Vagina (tissue), 2 donors: ENCODE results near the gene SLC6A6.

ENCODE experiments used
- POLR2A ChIP-seq, 2 donors: fragments of 450-650 bp; IDR thresholded peaks; one replicate each; pipeline ENCODE4 v1.6.1; 2017; ENCODE audit warnings: antibody characterized with exemption in 2 of 2, mild to moderate bottlenecking in 2 of 2, moderate library complexity in 2 of 2
- TF ChIP-seq, protein P1 (sequence below), 3 experiments: fragments of 450-650 bp in 2 of 3; fragments of 200-600 bp in 1 of 3; sonication (generic) in 1 of 3; IDR thresholded peaks; one replicate each; pipeline ENCODE4 v1.5.1; 2017 to 2019; ENCODE audit warnings: antibody characterized with exemption in 3 of 3, mild to moderate bottlenecking in 2 of 3, moderate library complexity in 2 of 3

DNA sequence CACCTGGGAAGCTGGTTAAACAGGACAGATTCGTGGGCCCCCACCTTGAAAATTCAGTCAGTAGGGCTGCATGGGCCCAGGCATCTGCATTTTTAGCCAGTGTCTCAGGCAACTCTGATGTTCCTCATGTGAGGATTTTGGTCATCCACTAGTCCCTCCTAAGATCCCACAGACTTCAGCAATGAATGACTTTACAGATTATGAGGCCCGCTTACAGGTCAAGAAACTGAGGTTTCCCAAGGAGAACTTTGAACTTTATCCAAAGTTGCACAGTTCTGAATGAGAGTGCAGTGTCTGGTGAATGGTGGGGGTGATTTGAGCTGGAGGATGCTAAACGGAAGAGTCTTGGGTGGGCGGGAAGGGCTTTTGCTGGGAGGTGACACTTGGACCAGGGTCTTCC lies 27.2 kb downstream of the SLC6A6 start:
- TF ChIP-seq, protein P1, sequence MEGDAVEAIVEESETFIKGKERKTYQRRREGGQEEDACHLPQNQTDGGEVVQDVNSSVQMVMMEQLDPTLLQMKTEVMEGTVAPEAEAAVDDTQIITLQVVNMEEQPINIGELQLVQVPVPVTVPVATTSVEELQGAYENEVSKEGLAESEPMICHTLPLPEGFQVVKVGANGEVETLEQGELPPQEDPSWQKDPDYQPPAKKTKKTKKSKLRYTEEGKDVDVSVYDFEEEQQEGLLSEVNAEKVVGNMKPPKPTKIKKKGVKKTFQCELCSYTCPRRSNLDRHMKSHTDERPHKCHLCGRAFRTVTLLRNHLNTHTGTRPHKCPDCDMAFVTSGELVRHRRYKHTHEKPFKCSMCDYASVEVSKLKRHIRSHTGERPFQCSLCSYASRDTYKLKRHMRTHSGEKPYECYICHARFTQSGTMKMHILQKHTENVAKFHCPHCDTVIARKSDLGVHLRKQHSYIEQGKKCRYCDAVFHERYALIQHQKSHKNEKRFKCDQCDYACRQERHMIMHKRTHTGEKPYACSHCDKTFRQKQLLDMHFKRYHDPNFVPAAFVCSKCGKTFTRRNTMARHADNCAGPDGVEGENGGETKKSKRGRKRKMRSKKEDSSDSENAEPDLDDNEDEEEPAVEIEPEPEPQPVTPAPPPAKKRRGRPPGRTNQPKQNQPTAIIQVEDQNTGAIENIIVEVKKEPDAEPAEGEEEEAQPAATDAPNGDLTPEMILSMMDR (IDR thresholded peaks at IDR 0.05) = no peak
- TF ChIP-seq POLR2A (IDR thresholded peaks at IDR 0.05) = no peak
